Measurements from ENCODE around the gene PCNX2.

Gene PCNX2

DNA sequence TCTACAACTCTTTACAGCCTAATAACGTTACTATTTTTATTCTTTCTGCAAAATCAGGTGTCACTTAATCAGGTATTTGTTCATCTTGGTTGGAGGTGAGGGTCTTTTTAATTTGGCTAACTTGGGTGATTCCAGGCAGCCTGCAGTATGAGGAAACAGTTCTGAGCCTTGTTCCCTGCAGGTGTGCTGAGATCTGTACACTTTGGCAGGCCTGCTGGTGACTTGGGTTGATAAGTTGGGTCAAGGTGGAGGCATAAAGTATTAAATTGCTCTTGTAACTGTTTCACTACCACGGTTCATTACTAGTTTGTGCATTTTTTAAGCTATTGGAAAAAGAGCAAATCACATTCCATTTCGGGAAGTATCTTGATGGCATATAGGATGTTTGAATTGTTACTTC lies 42.0 kb upstream of the PCNX2 start:
- Histone ChIP-seq H3K79me2 (ENCODE audit: insufficient read depth, low read length) (no peaks in the 10 kb centered on the region), H3K4me2 (ENCODE audit: low read depth, low read length, poor library complexity, severe bottlenecking) (no peak overlapping the region), H4K20me1 (ENCODE audit: low read depth, low read length) (no peaks in the 10 kb centered on the region), H3K9ac (ENCODE audit: low read length) (no peak overlapping the region), H3K4me3 (ENCODE audit: insufficient read depth, low read length, poor library complexity, severe bottlenecking) (no peak overlapping the region), H3K27me3 (ENCODE audit: low read length) (no peaks in the 10 kb centered on the region), H3K36me3 (ENCODE audit: low read length) (no peaks in the 10 kb centered on the region), H3K9me2 (replicated peaks; ENCODE audit: insufficient read depth, low read length) (no peaks in the 10 kb centered on the region), H3K9me3 (ENCODE audit: insufficient read depth, low read length) (no peaks in the 10 kb centered on the region), H3F3A (ENCODE audit: insufficient read depth) (no peaks in the 10 kb centered on the region), H3K27ac (ENCODE audit: low read depth, low read length) (no peak overlapping the region), H2AFZ (ENCODE audit: low read depth, low read length, severe bottlenecking) (no peak overlapping the region)
- TF ChIP-seq EZH2phosphoT487 (conservative IDR thresholded peaks at IDR 0.05; ENCODE audit: low read length) (no peak), CTCF (IDR thresholded peaks at IDR 0.05; ENCODE audit: insufficient read depth, low read length, poor library complexity, severe bottlenecking) (no peak)

- H3K9ac ChIP-seq (ENCODE audit: low read length), result no peak overlapping the region
- no peak overlapping the region for H2AFZ ChIP-seq (ENCODE audit: low read depth, low read length, severe bottlenecking)
- H3K4me2 ChIP-seq (ENCODE audit: low read depth, low read length, poor library complexity, severe bottlenecking), result no peak overlapping the region
- H3K27me3 ChIP-seq (ENCODE audit: low read length), result no peaks in the 10 kb centered on the region
- H3K27ac ChIP-seq (ENCODE audit: low read depth, low read length), result no peak overlapping the region
- H3K9me2 ChIP-seq (replicated peaks; ENCODE audit: insufficient read depth, low read length), result no peaks in the 10 kb centered on the region
- no peak for TF ChIP-seq CTCF (IDR thresholded peaks at IDR 0.05; ENCODE audit: insufficient read depth, low read length, poor library complexity, severe bottlenecking)
- no peak for TF ChIP-seq EZH2phosphoT487 (conservative IDR thresholded peaks at IDR 0.05; ENCODE audit: low read length)
- H3K79me2 ChIP-seq (ENCODE audit: insufficient read depth, low read length), result no peaks in the 10 kb centered on the region
- H3K36me3 ChIP-seq (ENCODE audit: low read length), result no peaks in the 10 kb centered on the region
- no peaks in the 10 kb centered on the region for H3F3A ChIP-seq (ENCODE audit: insufficient read depth)
- no peaks in the 10 kb centered on the region for H3K9me3 ChIP-seq (ENCODE audit: insufficient read depth, low read length)
- H4K20me1 ChIP-seq (ENCODE audit: low read depth, low read length), result no peaks in the 10 kb centered on the region
- no peak overlapping the region for H3K4me3 ChIP-seq (ENCODE audit: insufficient read depth, low read length, poor library complexity, severe bottlenecking)
Observed at GRCh38 chr1:233336554-233337456, 41.3 kb upstream of the PCNX2 start.

DNA sequence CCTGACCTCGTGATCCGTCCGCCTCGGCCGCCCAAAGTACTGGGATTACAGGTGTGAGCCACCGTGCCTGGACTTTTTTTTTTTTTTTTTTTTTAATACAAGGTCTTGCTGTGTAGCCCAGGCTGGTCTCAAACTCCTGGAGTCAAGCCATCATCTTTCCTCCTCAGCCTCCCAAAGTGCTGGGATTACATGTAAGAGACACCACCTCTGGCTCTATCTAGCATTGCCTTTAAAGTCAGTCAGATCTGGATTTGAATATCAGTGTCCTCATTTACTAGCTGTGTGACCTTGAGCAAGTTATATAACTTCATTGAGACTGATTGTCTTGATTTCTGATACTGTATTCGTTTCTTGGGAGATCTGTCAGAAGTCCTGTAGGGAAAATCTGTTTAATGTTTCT lies 38.6 kb upstream of the PCNX2 start:
- Histone ChIP-seq H3K4me2 (ENCODE audit: low read depth, low read length, poor library complexity, severe bottlenecking) (no peak overlapping the region), H3K27ac (ENCODE audit: low read depth, low read length) (no peak overlapping the region), H3K79me2 (ENCODE audit: insufficient read depth, low read length) (no peaks in the 10 kb centered on the region), H3K27me3 (ENCODE audit: low read length) (no peaks in the 10 kb centered on the region), H3K9ac (ENCODE audit: low read length) (no peak overlapping the region), H4K20me1 (ENCODE audit: low read depth, low read length) (no peaks in the 10 kb centered on the region), H3F3A (ENCODE audit: insufficient read depth) (no peaks in the 10 kb centered on the region), H3K9me2 (replicated peaks; ENCODE audit: insufficient read depth, low read length) (no peaks in the 10 kb centered on the region), H3K4me3 (ENCODE audit: insufficient read depth, low read length, poor library complexity, severe bottlenecking) (no peak overlapping the region), H3K9me3 (ENCODE audit: insufficient read depth, low read length) (no peaks in the 10 kb centered on the region), H3K36me3 (ENCODE audit: low read length) (no peaks in the 10 kb centered on the region), H2AFZ (ENCODE audit: low read depth, low read length, severe bottlenecking) (no peak overlapping the region)
- TF ChIP-seq CTCF (IDR thresholded peaks at IDR 0.05; ENCODE audit: insufficient read depth, low read length, poor library complexity, severe bottlenecking) (no peak), EZH2phosphoT487 (conservative IDR thresholded peaks at IDR 0.05; ENCODE audit: low read length) (no peak)
